ENCODE data around the gene MXI1.

MXI1 gene

GRCh38 chr10:110207011-110207804 is at the start of gene MXI1:
Gene MXI1 (plus strand): TSS chr10:110207605. CDS start chr10:110207809, 204 bp downstream.
- no peak for DNase-seq (ENCODE audit: low read depth, low spot score)
- H3K27ac ChIP-seq, result peak within 1 kb of the TSS; percentile 75

- no peak for DNase-seq (ENCODE audit: low read depth, low spot score)
Measured at GRCh38 chr10:110158051-110159005, 49.1 kb upstream of the MXI1 start.

GRCh38 chr10:110160081-110160480 is 47.3 kb upstream of the MXI1 start:
- no peak overlapping the region for H3K27ac ChIP-seq
- no peak for DNase-seq (ENCODE audit: low read depth, low spot score)

More at GRCh38 chr10:110158051-110159005, 49.1 kb upstream of the MXI1 start:
- H3K27ac ChIP-seq, result no peak overlapping the region

GRCh38 chr10:110160522-110160921 is 46.9 kb upstream of the MXI1 start:
- H3K27ac ChIP-seq, result no peak overlapping the region
- no peak for DNase-seq (ENCODE audit: low read depth, low spot score)

- no peak for DNase-seq (ENCODE audit: low read depth, low spot score)
- H3K27ac ChIP-seq, result no peak overlapping the region
Measured at GRCh38 chr10:110162741-110163145, 44.7 kb upstream of the MXI1 start.

GRCh38 chr10:110163192-110163773 is 44.1 kb upstream of the MXI1 start:
- H3K27ac ChIP-seq, result no peak overlapping the region
- DNase-seq (ENCODE audit: low read depth, low spot score), result no peak

- no peak overlapping the region for H3K27ac ChIP-seq
- no peak for DNase-seq (ENCODE audit: low read depth, low spot score)
Measured at GRCh38 chr10:110163841-110164240, 43.6 kb upstream of the MXI1 start.

GRCh38 chr10:110165239-110165638 is 42.2 kb upstream of the MXI1 start:
- no peak overlapping the region for H3K27ac ChIP-seq
- no peak for DNase-seq (ENCODE audit: low read depth, low spot score)

- H3K27ac ChIP-seq, result no peak overlapping the region
- DNase-seq (ENCODE audit: low read depth, low spot score), result no peak
Measured at GRCh38 chr10:110167149-110167548, 40.3 kb upstream of the MXI1 start.

- no peak overlapping the region for H3K27ac ChIP-seq
- DNase-seq (ENCODE audit: low read depth, low spot score), result no peak
Measured at GRCh38 chr10:110168601-110169481, 38.6 kb upstream of the MXI1 start.

- DNase-seq (ENCODE audit: low read depth, low spot score), result no peak
Measured at GRCh38 chr10:110169586-110169985, 37.8 kb upstream of the MXI1 start.

GRCh38 chr10:110170142-110170971 is 37.0 kb upstream of the MXI1 start:
- H3K27ac ChIP-seq, result no peak overlapping the region
- no peak for DNase-seq (ENCODE audit: low read depth, low spot score)

More at GRCh38 chr10:110169586-110169985, 37.8 kb upstream of the MXI1 start:
- H3K27ac ChIP-seq, result no peak overlapping the region

- no peak for DNase-seq (ENCODE audit: low read depth, low spot score)
- H3K27ac ChIP-seq, result no peak overlapping the region
Measured at GRCh38 chr10:110171032-110171431, 36.4 kb upstream of the MXI1 start.

GRCh38 chr10:110172155-110172554 is 35.2 kb upstream of the MXI1 start:
- no peak overlapping the region for H3K27ac ChIP-seq

GRCh38 chr10:110174201-110174600 is 33.2 kb upstream of the MXI1 start:
- H3K27ac ChIP-seq, result no peak overlapping the region
- DNase-seq (ENCODE audit: low read depth, low spot score), result no peak

More at GRCh38 chr10:110172155-110172554, 35.2 kb upstream of the MXI1 start:
- no peak for DNase-seq (ENCODE audit: low read depth, low spot score)

GRCh38 chr10:110174816-110175215 is 32.6 kb upstream of the MXI1 start:
- DNase-seq (ENCODE audit: low read depth, low spot score), result no peak
- no peak overlapping the region for H3K27ac ChIP-seq

GRCh38 chr10:110175406-110175805 is 32.0 kb upstream of the MXI1 start:
- DNase-seq (ENCODE audit: low read depth, low spot score), result peak; percentile 45
- H3K27ac ChIP-seq, result peak overlapping the region; percentile 54

GRCh38 chr10:110176141-110177030 is 31.0 kb upstream of the MXI1 start:
- H3K27ac ChIP-seq, result peak overlapping the region; percentile 54
- no peak for DNase-seq (ENCODE audit: low read depth, low spot score)
